Placental epithelial cell (primary cell): ENCODE results near the gene PSEN1. TPM values are rescaled to one million over a fixed set of nuclear protein-coding genes. Genes with fewer than 3 reads are reported as not detected.

Experiments used
- small RNA-seq: library from RNA; depleted of rRNA; stranded (forward); fragments of <200 nt; gene quantifications from one replicate; pipeline ENCODE3, GENCODE V24; 2012
- total RNA-seq: library from RNA; depleted of rRNA; stranded (reverse); fragments of >200 nt; gene quantifications from 2 replicates; pipeline ENCODE4 v1.2.3, GENCODE V29; 2012

Gene PSEN1
- 35.3 and 43.3 TPM in 2 replicates for total RNA-seq

GRCh38 chr14:73136387-73137225 lies at the start of gene PSEN1:
PSEN1 (plus strand) TSS chr14:73136507; CDS start chr14:73148020, 11,513 bp downstream.

GRCh38 chr14:73237219-73237785 lies 101.0 kb downstream of the PSEN1 start, which contains the start of gene PAPLN:
PAPLN (plus strand) TSS chr14:73237506; CDS start chr14:73239779, 2,273 bp downstream.

Small RNAs within 50 kb of the gene (small RNA-seq; reads per million reads assigned to genes)
- gene AC004858.1: not detected
- not detected for gene RNU6-419P

Other genes with a start within 250 kb of the PSEN1 start
- 0.11 TPM in 1 of 2 replicates, not detected in the other for gene DPF3, start 242.4 kb upstream of the PSEN1 start, total RNA-seq
- gene DCAF4, start 210.0 kb upstream of the PSEN1 start, total RNA-seq: 21.6 and 33.6 TPM in 2 replicates
- gene ZFYVE1, start 109.4 kb upstream of the PSEN1 start, total RNA-seq: 25.8 and 34.9 TPM in 2 replicates
- gene RBM25, start 78.0 kb upstream of the PSEN1 start, total RNA-seq: 33.3 and 37.7 TPM in 2 replicates
- gene PAPLN, start 101.0 kb downstream of the PSEN1 start, total RNA-seq: 4.4 and 6.7 TPM in 2 replicates